ENCODE results near the gene RIC1.
"Not testable (repeated sequence)": the region's sequence is repeated elsewhere in the genome, so short reads cannot be mapped to it uniquely, and the experiment has no call there.

The RIC1 gene

DNA sequence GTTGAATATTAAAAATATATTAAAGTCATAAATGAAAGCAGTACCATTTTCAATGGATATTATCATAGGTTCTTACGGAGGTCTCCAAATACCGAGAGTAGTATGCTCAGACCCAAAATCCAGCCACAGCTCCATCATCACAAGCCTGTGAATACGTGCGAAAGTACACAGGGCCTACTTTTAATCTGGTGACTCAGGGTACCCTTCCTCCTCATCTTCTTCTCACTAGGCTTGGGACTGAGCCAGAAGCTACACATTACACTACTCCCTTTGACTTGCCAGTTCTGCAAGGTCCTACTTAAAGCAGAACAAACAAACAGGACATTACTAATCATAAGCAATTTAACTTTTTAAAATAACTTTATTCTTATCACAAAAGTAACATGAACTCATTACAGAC lies 7.6 kb upstream of the RIC1 start:
- no peak for DNase-seq (ENCODE audit: low read depth)

- DNase-seq (ENCODE audit: low read depth), result no peak
Observed at GRCh38 chr9:5622016-5622415, 6.9 kb upstream of the RIC1 start.

DNA sequence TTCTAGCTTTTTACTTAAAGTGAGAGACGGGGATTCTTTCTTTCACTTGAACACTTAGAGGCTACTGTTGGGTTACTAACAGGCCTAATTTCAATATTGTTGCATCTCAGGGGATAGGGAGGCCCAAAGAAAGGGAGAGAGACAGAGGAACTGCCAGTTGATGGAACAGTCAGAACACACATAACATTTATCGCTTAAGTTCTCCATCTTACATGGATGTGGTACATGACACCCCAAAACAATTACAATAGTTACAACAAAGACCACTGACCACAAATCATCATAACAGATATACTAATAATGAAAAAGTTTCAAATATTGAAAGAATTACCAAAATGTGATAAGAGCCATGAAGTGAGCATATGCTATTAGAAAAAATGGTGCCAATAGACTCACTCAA lies 4.3 kb upstream of the RIC1 start:
- DNase-seq (ENCODE audit: low read depth), result no peak

GRCh38 chr9:5626727-5627634 lies 1.9 kb upstream of the RIC1 start:
- peak; percentile 29 for DNase-seq (ENCODE audit: low read depth)

DNA sequence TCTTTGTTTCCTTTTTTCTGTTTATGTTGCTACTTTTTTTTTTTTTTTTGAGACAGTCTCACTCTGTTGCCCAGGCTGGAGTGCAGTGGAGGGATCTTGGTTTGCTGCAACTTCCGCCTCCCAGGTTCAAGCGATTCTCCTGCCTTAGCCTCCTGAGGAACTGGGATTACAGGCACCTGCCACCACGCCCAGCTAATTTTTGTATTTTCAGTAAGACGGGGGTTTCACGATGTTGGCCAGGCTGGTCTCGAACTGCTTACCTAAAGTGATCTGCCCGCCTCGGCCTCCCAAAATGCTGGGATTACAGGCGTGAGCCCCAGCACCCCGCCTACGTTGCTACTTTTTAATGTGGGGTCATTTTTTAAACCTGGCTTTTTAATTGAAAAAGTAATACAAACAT lies 1.2 kb upstream of the RIC1 start:
- DNase-seq (ENCODE audit: low read depth), result not testable (repeated sequence)

DNA sequence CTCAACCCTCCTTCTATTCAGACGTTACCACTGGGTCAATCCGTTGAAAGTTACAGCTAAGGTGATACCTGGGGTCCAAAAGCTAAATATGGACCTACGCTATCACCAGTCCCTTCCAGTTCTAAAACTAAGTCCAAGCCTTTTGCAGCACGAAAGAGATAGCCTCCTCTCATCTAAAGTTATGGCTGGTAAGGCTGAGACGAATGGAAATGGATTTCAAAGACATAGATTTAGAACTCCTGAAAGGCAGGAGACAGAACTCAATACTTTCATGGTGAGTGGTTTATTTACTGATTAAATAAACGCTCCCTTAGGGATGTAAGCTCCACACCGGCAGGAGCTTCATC lies 751 bp upstream of the RIC1 start:
- DNase-seq (ENCODE audit: low read depth), result no peak

DNA sequence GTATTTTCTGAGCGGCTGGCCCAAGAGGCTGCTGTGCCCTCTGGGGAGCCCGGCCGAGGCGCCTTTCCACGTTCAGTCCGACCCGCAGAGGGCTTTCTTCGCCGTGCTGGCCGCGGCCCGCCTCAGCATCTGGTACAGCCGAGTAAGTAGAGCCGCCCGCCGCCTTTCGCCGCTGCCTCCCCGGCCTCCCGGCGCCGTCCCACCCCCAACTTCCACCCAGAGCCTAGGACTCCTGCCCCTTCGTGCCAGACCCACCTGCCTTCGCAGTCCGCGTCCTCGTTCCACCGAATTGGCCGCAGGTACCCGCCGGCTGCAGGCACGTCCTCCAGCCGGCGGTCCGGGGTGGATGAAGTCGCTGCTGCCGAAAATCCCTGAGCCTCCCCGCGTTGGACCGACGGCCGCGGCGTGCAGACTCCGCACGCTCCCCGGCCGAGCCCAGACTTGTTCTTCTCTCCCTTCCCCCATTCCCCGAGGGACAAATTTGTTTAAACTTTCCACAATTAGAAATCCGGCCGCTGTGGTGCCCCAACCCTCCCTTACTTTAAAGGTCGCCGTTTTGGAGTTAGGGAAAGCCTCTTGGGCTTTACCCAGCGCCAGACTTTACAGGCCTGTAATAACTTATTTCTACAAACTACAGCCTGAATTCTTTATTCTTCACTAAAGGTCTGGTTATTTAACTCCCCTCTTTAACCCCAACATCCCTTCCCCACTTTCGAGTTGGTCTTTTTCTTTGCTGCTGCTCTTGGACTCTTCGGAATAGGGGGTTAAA lies 589 bp downstream of the RIC1 start:
- peak; percentile 36 for DNase-seq (ENCODE audit: low read depth)

GRCh38 chr9:5630081-5630507 lies 1.2 kb downstream of the RIC1 start:
- no peak for DNase-seq (ENCODE audit: low read depth)

DNA sequence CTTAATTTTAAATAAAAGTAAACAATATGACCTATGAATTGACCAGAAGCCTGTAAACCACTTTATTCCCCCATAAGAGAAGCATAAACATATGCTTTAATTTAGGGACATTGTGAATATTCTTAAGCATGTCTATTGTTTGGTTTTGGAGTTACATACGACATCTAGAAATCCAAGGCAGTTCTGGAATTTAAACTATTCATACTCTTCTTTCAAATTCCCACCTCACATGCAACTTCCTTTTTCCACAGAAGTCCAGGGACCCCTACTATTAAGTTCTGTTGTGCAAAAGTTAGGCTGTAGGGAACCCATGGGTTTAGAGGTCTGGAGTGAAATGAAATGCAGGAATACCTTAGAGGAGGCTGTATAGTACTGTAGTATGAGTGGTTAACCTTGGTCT lies 2.1 kb downstream of the RIC1 start:
- DNase-seq (ENCODE audit: low read depth), result no peak

DNA sequence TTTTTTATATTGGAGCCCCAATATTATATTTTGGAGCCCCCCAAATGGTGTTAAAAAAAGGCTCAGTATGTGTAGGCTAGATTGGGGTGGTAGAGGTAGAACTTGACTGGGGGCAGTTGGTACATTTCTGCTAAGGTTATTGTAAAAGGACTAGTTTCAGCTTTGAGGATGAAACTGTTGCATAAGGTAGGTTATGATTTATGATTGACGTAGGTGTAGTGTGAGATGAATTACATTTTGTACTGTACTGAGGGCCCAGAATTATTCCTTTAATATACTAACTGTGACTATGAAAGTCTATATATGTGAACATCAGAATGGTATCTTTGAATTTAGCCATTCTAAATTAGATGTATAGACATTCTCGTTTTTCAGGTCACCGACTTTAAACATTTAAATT lies 3.6 kb downstream of the RIC1 start:
- no peak for DNase-seq (ENCODE audit: low read depth)

GRCh38 chr9:5633243-5633642 lies 4.3 kb downstream of the RIC1 start:
- no peak for DNase-seq (ENCODE audit: low read depth)

DNA sequence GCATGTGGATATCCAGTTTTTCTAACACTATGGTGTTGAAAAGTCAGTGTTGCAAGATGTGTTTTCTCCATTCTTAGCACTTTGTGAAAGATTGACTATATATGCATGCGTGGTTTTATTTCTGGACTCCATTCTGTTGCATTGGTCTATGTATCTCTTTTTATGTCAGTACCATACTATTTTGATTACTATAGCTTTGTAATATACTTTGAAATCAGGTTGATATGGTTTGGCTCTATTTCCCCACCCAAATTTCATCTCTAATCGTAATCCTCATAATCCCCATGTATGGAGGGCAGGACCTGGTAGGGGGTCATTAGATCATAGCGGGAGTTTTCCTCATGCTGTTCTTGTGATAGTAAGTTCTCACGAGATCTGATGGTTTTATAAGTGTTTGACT lies 6.5 kb downstream of the RIC1 start:
- no peak for DNase-seq (ENCODE audit: low read depth)

DNA sequence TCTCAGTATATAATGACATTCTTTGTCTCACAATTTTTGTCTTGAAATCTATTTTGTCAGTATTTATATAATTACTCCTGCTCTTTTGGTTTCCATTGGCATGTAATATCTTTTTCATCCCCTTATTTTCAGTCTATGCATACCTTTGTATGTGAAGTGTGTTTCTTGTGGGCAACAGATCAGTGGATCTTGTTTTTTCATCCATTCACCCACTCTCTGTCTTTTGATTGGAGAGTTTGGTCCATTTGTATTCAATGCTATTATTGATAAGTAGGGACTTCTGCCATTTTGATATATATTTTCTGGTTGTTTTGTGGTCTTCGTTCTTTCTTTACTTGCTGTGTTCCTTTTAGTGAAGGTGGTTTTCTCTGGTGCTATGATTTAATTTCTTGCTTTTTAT lies 10.9 kb downstream of the RIC1 start:
- no peak for DNase-seq (ENCODE audit: low read depth)

GRCh38 chr9:5642170-5642569 lies 13.3 kb downstream of the RIC1 start:
- no peak for DNase-seq (ENCODE audit: low read depth)

- no peak for DNase-seq (ENCODE audit: low read depth)
Observed at GRCh38 chr9:5643005-5643624, 14.2 kb downstream of the RIC1 start.

- no peak for DNase-seq (ENCODE audit: low read depth)
Observed at GRCh38 chr9:5644501-5644900, 15.6 kb downstream of the RIC1 start.

DNA sequence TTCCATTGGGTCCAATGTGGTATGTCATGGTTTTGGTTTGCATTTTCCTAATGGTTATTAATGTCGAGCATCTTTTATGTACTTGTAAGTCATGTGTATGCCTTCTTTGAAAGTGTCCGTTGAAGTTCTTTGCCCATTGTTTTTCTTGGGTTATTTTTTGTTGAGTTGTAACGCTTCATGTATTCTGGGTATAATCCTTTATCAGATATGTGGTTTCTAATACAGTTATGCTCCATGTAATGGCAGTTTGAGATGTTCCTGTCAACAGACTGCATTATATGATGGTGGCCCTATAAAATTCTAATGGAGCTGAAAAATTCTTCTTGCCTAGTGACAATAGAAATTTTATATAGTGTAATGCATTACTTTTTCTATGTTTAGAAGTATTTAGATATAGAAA lies 17.2 kb downstream of the RIC1 start:
- DNase-seq (ENCODE audit: low read depth), result no peak

DNA sequence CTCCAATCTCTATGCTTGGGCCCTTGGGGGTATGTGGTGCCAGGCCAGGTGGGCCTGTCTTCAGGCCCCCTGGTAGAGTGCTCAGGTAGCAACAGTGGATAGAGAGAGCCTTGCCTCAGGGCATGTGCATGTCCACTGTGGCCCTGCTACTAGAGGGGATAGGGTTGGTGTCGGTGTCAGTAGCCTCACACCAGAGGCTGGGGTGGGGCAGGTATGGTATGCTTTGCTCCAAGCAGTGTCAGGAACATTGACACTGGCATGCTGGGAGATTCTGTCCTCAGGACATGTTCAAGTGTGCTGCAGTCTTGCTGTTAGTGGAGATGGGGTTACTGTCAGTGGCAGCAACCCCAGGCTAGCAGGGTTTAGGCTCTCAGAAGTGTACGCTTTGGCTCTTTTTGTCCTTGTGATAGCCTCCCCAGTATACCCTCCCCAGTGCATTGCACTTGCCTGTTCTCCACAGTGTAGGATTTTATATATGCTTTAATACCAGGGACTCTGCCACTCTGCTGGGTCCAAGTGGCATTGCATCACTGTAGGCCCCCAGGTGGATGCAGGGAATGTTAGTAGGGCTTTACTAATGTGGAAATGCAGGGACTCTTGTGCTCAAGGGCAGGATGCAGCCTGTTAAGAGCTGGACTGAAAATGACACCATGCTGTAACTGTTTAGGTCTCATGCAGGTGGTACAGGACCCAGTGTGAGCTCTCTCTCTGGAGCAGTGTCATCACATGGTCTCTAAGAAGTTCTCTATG lies 21.6 kb downstream of the RIC1 start:
- no peak for DNase-seq (ENCODE audit: low read depth)

DNA sequence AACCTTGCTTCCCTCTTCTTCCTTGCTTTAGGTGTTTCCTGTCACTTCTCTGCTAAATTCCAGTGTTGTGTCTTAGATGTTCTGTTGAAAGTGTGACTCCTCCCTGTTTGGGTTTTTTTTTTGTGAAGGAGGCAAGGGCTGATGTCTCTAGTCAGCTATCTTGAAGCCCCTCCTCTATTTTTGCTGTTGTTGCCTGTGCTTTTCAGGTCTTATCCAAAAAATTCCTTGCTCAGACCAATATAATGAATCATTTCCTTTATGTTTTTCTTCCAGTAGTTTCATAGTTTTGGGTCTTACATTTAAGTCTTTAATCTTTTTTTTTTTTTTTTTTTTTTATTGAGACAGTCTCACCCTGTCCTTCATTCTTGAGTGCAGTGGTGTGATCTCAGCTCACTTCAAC lies 22.3 kb downstream of the RIC1 start:
- no peak for DNase-seq (ENCODE audit: low read depth)

- DNase-seq (ENCODE audit: low read depth), result no peak
Observed at GRCh38 chr9:5652821-5653220, 23.9 kb downstream of the RIC1 start.

GRCh38 chr9:5662804-5663203 lies 33.9 kb downstream of the RIC1 start:
- not testable (repeated sequence) for DNase-seq (ENCODE audit: low read depth)

- no peak for DNase-seq (ENCODE audit: low read depth)
Observed at GRCh38 chr9:5665059-5665458, 36.2 kb downstream of the RIC1 start.

Data from activated T-cell treated with anti-CD3 and anti-CD28 coated beads for 48 hours (primary cell).